Panc1 (cell line): ENCODE measurements around the gene HMGB1. TPM values are rescaled to one million over a fixed set of nuclear protein-coding genes. Genes with fewer than 3 reads are reported as not detected.

ENCODE experiments used
- ATAC-seq: fragments of 200-7000 bp; cut with Tn5 transposase; 2 replicates; pipeline ENCODE4 v1.9.1; 2020; ENCODE audit warnings: mild to moderate bottlenecking, moderate library complexity
- BruUV-seq: library from RNA; stranded (reverse); fragments of 400-500 nt; replicated peaks from 2 replicates; lab custom pipeline; 2021; lab: Mats Ljungman, UMichigan
- CTCF ChIA-PET: fragments of 300-600 bp; sonication (Branson Sonifier 250); formaldehyde crosslinking; loops from one replicate; lab custom pipeline; 2022; ENCODE audit warnings: antibody characterized with exemption; lab: Charles Lee
- POLR2A ChIA-PET: fragments of 300-600 bp; sonication (Branson Sonifier 250); formaldehyde crosslinking; loops from one replicate; lab custom pipeline; 2022; ENCODE audit warnings: antibody characterized with exemption; lab: Charles Lee
- DNase-seq: peaks from one replicate; pipeline ENCODE4 v3.0.0-alpha.2; 2010; ENCODE audit warnings: low read depth, low spot score
- H3K27ac ChIP-seq: 2 replicates; pipeline ENCODE4 v1.5.1; 2011; ENCODE audit warnings: mild to moderate bottlenecking, low read length, inconsistent platforms
- H3K27me3 ChIP-seq: fragments of 200-500 bp; sonication (Bioruptor generic); 2 replicates; pipeline ENCODE4 v1.6.0; 2014; ENCODE audit warnings: low read length, inconsistent platforms; ENCODE audit not compliant: control insufficient read depth, insufficient read depth
- H3K36me3 ChIP-seq: fragments of 200-500 bp; sonication (Bioruptor generic); 2 replicates; pipeline ENCODE4 v1.5.1; 2014; ENCODE audit warnings: inconsistent platforms, mild to moderate bottlenecking, low read length, moderate library complexity; ENCODE audit not compliant: control insufficient read depth, insufficient read depth
- H3K4me1 ChIP-seq: 2 replicates; pipeline ENCODE4 v1.5.1; 2011; ENCODE audit warnings: inconsistent platforms, mild to moderate bottlenecking, low read length, moderate library complexity; ENCODE audit not compliant: control insufficient read depth, insufficient read depth
- H3K4me3 ChIP-seq, 2 experiments: 2 replicates each; pipeline ENCODE4 v1.5.1; 2011 to 2012; ENCODE audit warnings: low read depth in 2 of 2, low read length in 2 of 2, mild to moderate bottlenecking in 2 of 2, inconsistent platforms in 1 of 2, moderate library complexity in 1 of 2
- H3K9me3 ChIP-seq: fragments of 200-500 bp; sonication (Bioruptor generic); 2 replicates; pipeline ENCODE4 v1.5.1; 2014; ENCODE audit warnings: low read depth, mild to moderate bottlenecking, inconsistent platforms, low read length, moderate library complexity; ENCODE audit not compliant: control insufficient read depth, insufficient read depth
- POLR2AphosphoS5 ChIP-seq: IDR thresholded peaks from 2 replicates; pipeline ENCODE4 v1.6.1; 2012; ENCODE audit warnings: mild to moderate bottlenecking, low read depth, low read length, moderate library complexity
- SIN3A ChIP-seq: IDR thresholded peaks from 2 replicates; pipeline ENCODE4 v1.6.1; 2012; ENCODE audit warnings: low read depth, mild to moderate bottlenecking, low read length, moderate library complexity, borderline replicate concordance; ENCODE audit not compliant: insufficient read depth
- TCF7L2 ChIP-seq: IDR thresholded peaks from 2 replicates; pipeline ENCODE4 v1.6.1; 2011; ENCODE audit warnings: mild to moderate bottlenecking, low read depth, low read length, inconsistent platforms
- in situ Hi-C: cut with HindIII; loops from 2 replicates; pipeline ENCODE4 v1.10.0; 2016; ENCODE audit warnings: low sequenced_read_pairs, low pct_unique_long_range_greater_than_20kb
- intact Hi-C: fragments of 100-400 bp; cut with micrococcal nuclease; formaldehyde crosslinking; loops from one replicate; pipeline ENCODE4 v1.10.0; 2022; ENCODE audit not compliant: unreplicated experiment
- total RNA-seq: library from RNA; stranded (reverse); gene quantifications from one replicate; pipeline ENCODE4 v1.2.1, GENCODE V29; 2021; ENCODE audit not compliant: unreplicated experiment
- TF ChIP-seq, protein P1 (sequence below), 2 experiments: IDR thresholded peaks; 2 replicates each; pipeline ENCODE4 v1.6.1; 2011 to 2012; ENCODE audit warnings: low read depth in 2 of 2, control low read depth in 1 of 2, low read length in 1 of 2, mild to moderate bottlenecking in 1 of 2, moderate library complexity in 1 of 2; ENCODE audit not compliant: insufficient read depth in 1 of 2
- TF ChIP-seq, protein P2 (sequence below): fragments of 450-650 bp; IDR thresholded peaks from 2 replicates; pipeline ENCODE4 v1.5.1; 2017; ENCODE audit warnings: mild to moderate bottlenecking

Gene HMGB1
- total RNA-seq, 1 experiment from 2014 or later, result 386 TPM

DNA sequence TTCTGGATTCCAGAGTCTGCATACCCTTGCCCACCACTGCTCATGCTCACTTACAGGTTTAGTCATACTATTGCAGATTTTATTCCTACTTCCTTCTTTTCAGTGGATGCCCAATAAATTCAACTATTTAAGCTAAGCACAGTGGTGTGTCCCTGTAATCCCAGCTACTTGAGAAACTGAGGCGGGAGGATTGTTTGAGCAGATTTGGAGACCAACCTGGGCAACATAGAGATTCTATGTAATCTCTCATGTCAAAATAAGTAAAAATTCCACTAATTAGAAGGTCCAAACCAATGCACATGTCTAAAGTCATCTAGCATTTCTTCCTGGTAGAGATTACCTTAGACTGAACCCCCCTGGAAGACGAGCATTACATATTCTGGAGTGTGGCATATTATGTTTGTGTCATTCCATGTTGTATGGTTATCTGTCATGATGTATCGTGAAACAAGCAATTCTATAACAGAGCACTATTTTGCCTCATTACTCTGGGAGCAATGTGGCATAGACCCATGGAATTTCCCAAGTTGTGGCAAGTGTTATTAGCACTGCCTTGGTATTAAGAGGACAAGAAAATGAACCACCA is 8.3 kb downstream of the HMGB1 start:
- ChIA-PET CTCF (no interaction called here), POLR2A (no interaction called here)
- intact Hi-C loops, result no loop called here
- Histone ChIP-seq H3K4me1 (no peaks in the 10 kb centered on the region), H3K27me3 (no peaks in the 10 kb centered on the region), H3K36me3 (peaks cover 22% of the 10 kb centered on the region), H3K27ac (no peak overlapping the region), H3K4me3 (no peak overlapping the region), H3K9me3 (no peaks in the 10 kb centered on the region)
- in situ Hi-C loops, result no loop called here
- ATAC-seq, result 0 out of 2 replicates have a peak, but pooled peaks have one; percentile 32
- no TSS peak for BruUV-seq
- no peak for DNase-seq
- TF ChIP-seq, protein P1, sequence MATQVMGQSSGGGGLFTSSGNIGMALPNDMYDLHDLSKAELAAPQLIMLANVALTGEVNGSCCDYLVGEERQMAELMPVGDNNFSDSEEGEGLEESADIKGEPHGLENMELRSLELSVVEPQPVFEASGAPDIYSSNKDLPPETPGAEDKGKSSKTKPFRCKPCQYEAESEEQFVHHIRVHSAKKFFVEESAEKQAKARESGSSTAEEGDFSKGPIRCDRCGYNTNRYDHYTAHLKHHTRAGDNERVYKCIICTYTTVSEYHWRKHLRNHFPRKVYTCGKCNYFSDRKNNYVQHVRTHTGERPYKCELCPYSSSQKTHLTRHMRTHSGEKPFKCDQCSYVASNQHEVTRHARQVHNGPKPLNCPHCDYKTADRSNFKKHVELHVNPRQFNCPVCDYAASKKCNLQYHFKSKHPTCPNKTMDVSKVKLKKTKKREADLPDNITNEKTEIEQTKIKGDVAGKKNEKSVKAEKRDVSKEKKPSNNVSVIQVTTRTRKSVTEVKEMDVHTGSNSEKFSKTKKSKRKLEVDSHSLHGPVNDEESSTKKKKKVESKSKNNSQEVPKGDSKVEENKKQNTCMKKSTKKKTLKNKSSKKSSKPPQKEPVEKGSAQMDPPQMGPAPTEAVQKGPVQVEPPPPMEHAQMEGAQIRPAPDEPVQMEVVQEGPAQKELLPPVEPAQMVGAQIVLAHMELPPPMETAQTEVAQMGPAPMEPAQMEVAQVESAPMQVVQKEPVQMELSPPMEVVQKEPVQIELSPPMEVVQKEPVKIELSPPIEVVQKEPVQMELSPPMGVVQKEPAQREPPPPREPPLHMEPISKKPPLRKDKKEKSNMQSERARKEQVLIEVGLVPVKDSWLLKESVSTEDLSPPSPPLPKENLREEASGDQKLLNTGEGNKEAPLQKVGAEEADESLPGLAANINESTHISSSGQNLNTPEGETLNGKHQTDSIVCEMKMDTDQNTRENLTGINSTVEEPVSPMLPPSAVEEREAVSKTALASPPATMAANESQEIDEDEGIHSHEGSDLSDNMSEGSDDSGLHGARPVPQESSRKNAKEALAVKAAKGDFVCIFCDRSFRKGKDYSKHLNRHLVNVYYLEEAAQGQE (IDR thresholded peaks at IDR 0.05; ENCODE audit: insufficient read depth in 1 of 2, low read depth in 2 of 2, low read length in 1 of 2), result no peak
- TF ChIP-seq POLR2AphosphoS5 (peak; percentile 57), SIN3A (no peak), TCF7L2 (no peak)
- TF ChIP-seq, protein P2, sequence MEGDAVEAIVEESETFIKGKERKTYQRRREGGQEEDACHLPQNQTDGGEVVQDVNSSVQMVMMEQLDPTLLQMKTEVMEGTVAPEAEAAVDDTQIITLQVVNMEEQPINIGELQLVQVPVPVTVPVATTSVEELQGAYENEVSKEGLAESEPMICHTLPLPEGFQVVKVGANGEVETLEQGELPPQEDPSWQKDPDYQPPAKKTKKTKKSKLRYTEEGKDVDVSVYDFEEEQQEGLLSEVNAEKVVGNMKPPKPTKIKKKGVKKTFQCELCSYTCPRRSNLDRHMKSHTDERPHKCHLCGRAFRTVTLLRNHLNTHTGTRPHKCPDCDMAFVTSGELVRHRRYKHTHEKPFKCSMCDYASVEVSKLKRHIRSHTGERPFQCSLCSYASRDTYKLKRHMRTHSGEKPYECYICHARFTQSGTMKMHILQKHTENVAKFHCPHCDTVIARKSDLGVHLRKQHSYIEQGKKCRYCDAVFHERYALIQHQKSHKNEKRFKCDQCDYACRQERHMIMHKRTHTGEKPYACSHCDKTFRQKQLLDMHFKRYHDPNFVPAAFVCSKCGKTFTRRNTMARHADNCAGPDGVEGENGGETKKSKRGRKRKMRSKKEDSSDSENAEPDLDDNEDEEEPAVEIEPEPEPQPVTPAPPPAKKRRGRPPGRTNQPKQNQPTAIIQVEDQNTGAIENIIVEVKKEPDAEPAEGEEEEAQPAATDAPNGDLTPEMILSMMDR, result no peak

DNA sequence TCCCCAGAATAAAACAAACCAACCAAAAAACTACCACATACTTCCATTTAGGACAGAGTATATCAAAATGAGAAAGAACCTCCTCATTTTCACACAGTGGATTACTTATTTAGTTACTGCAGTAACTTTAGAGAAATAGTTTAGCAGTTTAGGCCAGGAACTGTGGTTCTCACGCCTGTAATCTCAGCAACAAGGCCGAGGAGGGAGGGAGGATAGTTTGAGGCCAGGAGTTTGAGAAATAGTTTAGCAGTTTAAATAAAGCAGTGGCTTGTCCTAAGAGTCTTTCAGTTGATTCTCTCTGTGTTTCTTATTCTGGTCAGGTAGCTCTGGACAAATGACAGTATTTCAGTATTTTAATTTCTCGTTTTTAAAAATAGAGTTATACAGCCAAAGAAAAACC is 9.4 kb downstream of the HMGB1 start:
- in situ Hi-C loops (no loop called here), intact Hi-C loops (no loop called here)
- TF ChIP-seq, protein P2, result no peak
- TF ChIP-seq TCF7L2 (no peak), POLR2AphosphoS5 (no peak), SIN3A (no peak)
- TF ChIP-seq, protein P1 (IDR thresholded peaks at IDR 0.05; ENCODE audit: insufficient read depth in 1 of 2, low read depth in 2 of 2, low read length in 1 of 2), result no peak
- DNase-seq (no peak), ATAC-seq (no peak)
- no TSS peak for BruUV-seq
- POLR2A ChIA-PET, result no interaction called here
- CTCF ChIA-PET, result no interaction called here
- Histone ChIP-seq H3K27me3 (no peaks in the 10 kb centered on the region), H3K36me3 (peaks cover 11% of the 10 kb centered on the region), H3K4me1 (no peaks in the 10 kb centered on the region), H3K27ac (no peak overlapping the region), H3K9me3 (no peaks in the 10 kb centered on the region), H3K4me3 (no peak overlapping the region)
